Right renal cortex interstitium (tissue), 3 donors: ENCODE data around the gene PHACTR4. TPM values are rescaled to one million over a fixed set of nuclear protein-coding genes. Genes with fewer than 3 reads are reported as not detected.
"Not testable (repeated sequence)": the region's sequence is repeated elsewhere in the genome, so short reads cannot be mapped to it uniquely, and the experiment has no call there.

Experiments used
- DNase-seq, 3 donors: peaks; one replicate each; pipeline ENCODE4 v3.0.0-alpha.2; 2013; ENCODE audit warnings: low read depth in 3 of 3, low spot score in 2 of 3
- polyA plus RNA-seq, 3 donors: library from polyadenylated mRNA; unstranded; fragments of 120-200 nt; gene quantifications; one replicate each; pipeline ENCODE4 v1.2.1, GENCODE V29; 2013; ENCODE audit not compliant: insufficient read length in 3 of 3

The PHACTR4 gene
- polyA plus RNA-seq = 10 to 100 TPM; 81.3 to 95.9 (median 91.8) TPM

- DNase-seq = peak; percentile 76 to 91 (median 86)
Observed at GRCh38 chr1:28369371-28370238, at the start of gene PHACTR4. Gene PHACTR4 (plus strand): TSS chr1:28369740. CDS start chr1:28407448, 37,708 bp downstream.

- DNase-seq = peak; percentile 39 to 50 (median 43)
Observed at GRCh38 chr1:28322194-28322593, 47.3 kb upstream of the PHACTR4 start.

- DNase-seq = no peak
Observed at GRCh38 chr1:28323720-28324119, 45.8 kb upstream of the PHACTR4 start.

GRCh38 chr1:28326515-28326914 lies 43.0 kb upstream of the PHACTR4 start:
- no peak for DNase-seq

- no peak for DNase-seq
Observed at GRCh38 chr1:28326984-28327383, 42.6 kb upstream of the PHACTR4 start.

GRCh38 chr1:28327431-28327830 lies 42.1 kb upstream of the PHACTR4 start:
- DNase-seq = not testable (repeated sequence)

- DNase-seq = no peak
Observed at GRCh38 chr1:28328228-28328648, 41.3 kb upstream of the PHACTR4 start.

- no peak for DNase-seq
Observed at GRCh38 chr1:28329395-28330153, 40.0 kb upstream of the PHACTR4 start.

- no peak for DNase-seq
Observed at GRCh38 chr1:28338897-28339296, 30.6 kb upstream of the PHACTR4 start.

- no peak for DNase-seq
Observed at GRCh38 chr1:28339551-28339950, 30.0 kb upstream of the PHACTR4 start.

- no peak for DNase-seq
Observed at GRCh38 chr1:28340221-28340974, 29.1 kb upstream of the PHACTR4 start.

GRCh38 chr1:28341591-28341990 lies 27.9 kb upstream of the PHACTR4 start:
- DNase-seq = no peak

- no peak for DNase-seq
Observed at GRCh38 chr1:28343405-28343804, 26.1 kb upstream of the PHACTR4 start.

- not testable (repeated sequence) for DNase-seq
Observed at GRCh38 chr1:28353248-28353810, 16.2 kb upstream of the PHACTR4 start.

- no peak for DNase-seq
Observed at GRCh38 chr1:28354121-28354520, 15.4 kb upstream of the PHACTR4 start.

GRCh38 chr1:28358716-28359115 lies 10.8 kb upstream of the PHACTR4 start:
- no peak for DNase-seq

- DNase-seq = peak in 1 of 3 donors; percentile 32
Observed at GRCh38 chr1:28359592-28360239, 9.8 kb upstream of the PHACTR4 start.

- no peak for DNase-seq
Observed at GRCh38 chr1:28364888-28365287, 4.7 kb upstream of the PHACTR4 start.

GRCh38 chr1:28365864-28366263 lies 3.7 kb upstream of the PHACTR4 start:
- DNase-seq = no peak

GRCh38 chr1:28368608-28369007 lies 932 bp upstream of the PHACTR4 start:
- DNase-seq = not testable (repeated sequence)
